Mammary epithelial cell (primary cell): ENCODE results near the gene NRG3.

Experiments
- EZH2 ChIP-seq: IDR thresholded peaks from 2 replicates; pipeline ENCODE4 v1.6.1; 2012; ENCODE audit warnings: low read length, inconsistent platforms, borderline replicate concordance
- TF ChIP-seq, protein P1 (sequence below), 2 donors: IDR thresholded peaks in 1 of 2; conservative IDR thresholded peaks in 1 of 2; 2 replicates each; pipeline ENCODE4 v1.5.1; 2011 to 2012; ENCODE audit warnings: inconsistent platforms in 2 of 2, low read length in 2 of 2, mild to moderate bottlenecking in 2 of 2, control low read depth in 1 of 2, low read depth in 1 of 2; ENCODE audit not compliant: insufficient read depth in 1 of 2; ENCODE audit errors: extremely low read depth in 1 of 2

DNA sequence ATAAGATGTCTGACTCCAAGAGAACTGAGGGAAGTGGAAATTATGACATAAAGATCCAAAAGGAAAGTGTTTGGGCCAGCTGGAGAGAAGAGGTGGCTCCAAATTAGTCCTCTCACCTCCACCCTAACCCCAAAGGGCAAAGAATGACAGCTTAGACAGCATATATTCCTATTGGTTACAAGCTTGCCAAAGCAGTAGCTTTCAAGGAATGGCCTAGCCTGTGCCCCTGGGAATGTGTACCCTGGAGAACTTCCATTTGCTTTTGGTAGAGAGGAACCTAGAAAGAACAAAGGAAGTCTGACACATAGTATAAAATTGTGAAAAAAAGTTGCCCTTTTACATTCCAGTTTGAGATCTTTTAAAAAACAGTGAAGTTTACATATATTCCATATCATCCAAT is 11.2 kb upstream of the NRG3 start:
- TF ChIP-seq EZH2: no peak
- TF ChIP-seq, protein P1, sequence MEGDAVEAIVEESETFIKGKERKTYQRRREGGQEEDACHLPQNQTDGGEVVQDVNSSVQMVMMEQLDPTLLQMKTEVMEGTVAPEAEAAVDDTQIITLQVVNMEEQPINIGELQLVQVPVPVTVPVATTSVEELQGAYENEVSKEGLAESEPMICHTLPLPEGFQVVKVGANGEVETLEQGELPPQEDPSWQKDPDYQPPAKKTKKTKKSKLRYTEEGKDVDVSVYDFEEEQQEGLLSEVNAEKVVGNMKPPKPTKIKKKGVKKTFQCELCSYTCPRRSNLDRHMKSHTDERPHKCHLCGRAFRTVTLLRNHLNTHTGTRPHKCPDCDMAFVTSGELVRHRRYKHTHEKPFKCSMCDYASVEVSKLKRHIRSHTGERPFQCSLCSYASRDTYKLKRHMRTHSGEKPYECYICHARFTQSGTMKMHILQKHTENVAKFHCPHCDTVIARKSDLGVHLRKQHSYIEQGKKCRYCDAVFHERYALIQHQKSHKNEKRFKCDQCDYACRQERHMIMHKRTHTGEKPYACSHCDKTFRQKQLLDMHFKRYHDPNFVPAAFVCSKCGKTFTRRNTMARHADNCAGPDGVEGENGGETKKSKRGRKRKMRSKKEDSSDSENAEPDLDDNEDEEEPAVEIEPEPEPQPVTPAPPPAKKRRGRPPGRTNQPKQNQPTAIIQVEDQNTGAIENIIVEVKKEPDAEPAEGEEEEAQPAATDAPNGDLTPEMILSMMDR (conservative IDR thresholded peaks at IDR 0.05 in 1 of 2, IDR thresholded peaks at IDR 0.05 in 1 of 2; ENCODE audit: extremely low read depth in 1 of 2, insufficient read depth in 1 of 2, low read depth in 1 of 2, low read length in 2 of 2): no peak
